Body of pancreas (tissue), 4 donors: Measurements from ENCODE around the gene SEL1L.

Experiments used
- POLR2A ChIP-seq, 3 donors: fragments of 450-650 bp; IDR thresholded peaks; one replicate each; pipeline ENCODE4 v1.6.1; 2016; ENCODE audit warnings: antibody characterized with exemption in 3 of 3, mild to moderate bottlenecking in 2 of 3
- TF ChIP-seq, protein P1 (sequence below), 7 experiments: fragments of 450-650 bp in 4 of 7; fragments of 200-600 bp in 3 of 7; sonication (generic) in 3 of 7; IDR thresholded peaks; one replicate each; pipeline ENCODE4 v1.5.1; 2016 to 2019; ENCODE audit warnings: antibody characterized with exemption in 7 of 7

- TF ChIP-seq POLR2A (IDR thresholded peaks at IDR 0.05) = no peak
- TF ChIP-seq, protein P1, sequence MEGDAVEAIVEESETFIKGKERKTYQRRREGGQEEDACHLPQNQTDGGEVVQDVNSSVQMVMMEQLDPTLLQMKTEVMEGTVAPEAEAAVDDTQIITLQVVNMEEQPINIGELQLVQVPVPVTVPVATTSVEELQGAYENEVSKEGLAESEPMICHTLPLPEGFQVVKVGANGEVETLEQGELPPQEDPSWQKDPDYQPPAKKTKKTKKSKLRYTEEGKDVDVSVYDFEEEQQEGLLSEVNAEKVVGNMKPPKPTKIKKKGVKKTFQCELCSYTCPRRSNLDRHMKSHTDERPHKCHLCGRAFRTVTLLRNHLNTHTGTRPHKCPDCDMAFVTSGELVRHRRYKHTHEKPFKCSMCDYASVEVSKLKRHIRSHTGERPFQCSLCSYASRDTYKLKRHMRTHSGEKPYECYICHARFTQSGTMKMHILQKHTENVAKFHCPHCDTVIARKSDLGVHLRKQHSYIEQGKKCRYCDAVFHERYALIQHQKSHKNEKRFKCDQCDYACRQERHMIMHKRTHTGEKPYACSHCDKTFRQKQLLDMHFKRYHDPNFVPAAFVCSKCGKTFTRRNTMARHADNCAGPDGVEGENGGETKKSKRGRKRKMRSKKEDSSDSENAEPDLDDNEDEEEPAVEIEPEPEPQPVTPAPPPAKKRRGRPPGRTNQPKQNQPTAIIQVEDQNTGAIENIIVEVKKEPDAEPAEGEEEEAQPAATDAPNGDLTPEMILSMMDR (IDR thresholded peaks at IDR 0.05) = no peak
Observed at GRCh38 chr14:81447021-81447764, 86.5 kb downstream of the SEL1L start.
